Prostate gland (tissue), 2 donors: ENCODE measurements around the gene NIT2. TPM values are rescaled to one million over a fixed set of nuclear protein-coding genes. Genes with fewer than 3 reads are reported as not detected.

Experiments
- DNase-seq: peaks from one replicate; pipeline ENCODE4 v3.0.0-alpha.2; 2019; ENCODE audit warnings: low spot score
- H3K27ac ChIP-seq, 2 donors: fragments of 200-600 bp; sonication (generic); 2 replicates each; pipeline ENCODE4 v1.5.1; 2017 to 2019
- H3K27me3 ChIP-seq: fragments of 200-600 bp; sonication (generic); replicated peaks from 2 replicates; pipeline ENCODE4 v1.5.1; 2019; ENCODE audit not compliant: insufficient read depth
- H3K36me3 ChIP-seq, 2 donors: fragments of 200-600 bp; sonication (generic); 1 replicate in 1 of 2; 2 replicates in 1 of 2; pipeline versions ENCODE4 v1.5.1 to v1.8.1; 2017 to 2019
- H3K4me1 ChIP-seq: fragments of 200-600 bp; sonication (generic); replicated peaks from 2 replicates; pipeline ENCODE4 v1.5.1; 2019
- H3K4me3 ChIP-seq, 2 donors: fragments of 200-600 bp; sonication (generic); 2 replicates each; pipeline ENCODE4 v1.5.1; 2017 to 2019
- H3K9me3 ChIP-seq: fragments of 200-600 bp; sonication (generic); 2 replicates; pipeline ENCODE4 v1.5.1; 2017
- POLR2AphosphoS5 ChIP-seq: sonication (generic); formaldehyde crosslinking; IDR thresholded peaks from one replicate; pipeline ENCODE4 v1.6.1; 2017; ENCODE audit warnings: antibody characterized with exemption
- WGBS: methylation state at CpG from one replicate; pipeline ENCODE4 v1.1.5; 2018; 5-methylcytosine and 5-hydroxymethylcytosine counted together
- intact Hi-C: fragments of 100-400 bp; cut with DNase I; formaldehyde crosslinking; loops from one replicate; pipeline ENCODE4 v1.14.2; 2022
- total RNA-seq, 2 donors: library from RNA; depleted of rRNA; stranded (reverse); fragments of >200 nt; gene quantifications; one replicate each; pipeline ENCODE4 v1.1.0, GENCODE V29; 2016

NIT2 gene
- total RNA-seq, 2 donors from 2014 or later: 21.4 to 32.4 TPM

DNA sequence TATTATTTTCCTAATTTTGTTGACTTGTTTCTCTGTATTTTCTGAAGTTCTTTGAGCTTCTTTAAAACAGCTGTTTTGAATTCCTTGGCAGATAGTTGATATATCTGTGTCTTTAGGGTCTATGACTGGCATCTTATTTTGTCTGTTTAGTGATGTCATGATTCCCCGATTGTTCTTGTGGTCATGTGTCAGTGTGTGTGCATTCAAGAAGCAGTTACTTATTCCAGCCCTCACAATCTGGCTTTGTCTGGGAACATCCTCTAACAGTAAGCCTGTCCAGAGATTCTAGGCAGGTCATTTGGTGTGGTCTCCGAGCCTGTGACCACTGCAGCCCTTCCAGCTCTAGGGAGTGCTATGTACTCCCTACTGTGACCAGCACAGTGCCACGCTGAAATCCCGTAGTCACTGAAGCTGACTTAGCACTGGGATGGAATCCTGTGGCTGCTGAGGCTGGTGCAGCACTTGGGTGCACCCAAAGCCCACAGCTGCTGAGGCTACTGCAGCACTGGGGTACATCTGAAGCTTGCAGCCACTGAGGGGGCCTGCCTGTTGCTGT lies 73.5 kb downstream of the NIT2 start:
- DNase-seq: no peak
- Histone ChIP-seq H3K9me3 (no peaks in the 10 kb centered on the region), H3K27ac (no peak overlapping the region), H3K4me1 (no peaks in the 10 kb centered on the region), H3K36me3 (no peaks in the 10 kb centered on the region), H3K27me3 (no peaks in the 10 kb centered on the region), H3K4me3 (no peak overlapping the region)
- TF ChIP-seq POLR2AphosphoS5: no peak
- intact Hi-C loops: loop anchor here (10.0 kb wide), 1 partner anchor 73 kb away; the partner anchor contains the start of gene NIT2
- WGBS: 98% methylated on average over 4 of the region's 4 CpGs

Other genes with a start within 250 kb of the NIT2 start
- 10 to 100 TPM in 1 of 2 donors, 1 to 10 TPM in 1; 9.5 to 28.2 TPM for gene FILIP1L, start 220.3 kb upstream of the NIT2 start, total RNA-seq
- gene TBC1D23, start 73.8 kb upstream of the NIT2 start, total RNA-seq: 10 to 100 TPM; 18.3 to 23.6 TPM
- gene TOMM70, start 66.3 kb downstream of the NIT2 start, total RNA-seq: 10 to 100 TPM; 34.0 to 36.1 TPM
- gene LNP1, start 66.8 kb downstream of the NIT2 start, total RNA-seq: 1 to 10 TPM in 1 of 2 donors, under 1 TPM in 1; 0.73 to 3.4 TPM
- gene TMEM45A, start 157.9 kb downstream of the NIT2 start, total RNA-seq: 10 to 100 TPM in 1 of 2 donors, 1 to 10 TPM in 1; 6.3 to 11.8 TPM